Right atrium auricular region (tissue), 2 donors: ENCODE measurements around the gene KDM3B. TPM values are rescaled to one million over a fixed set of nuclear protein-coding genes. Genes with fewer than 3 reads are reported as not detected.
A peak's percentile ranks its signal among the peaks of the same experiment; 100 is the strongest.

Experiments
- DNase-seq: peaks from one replicate; pipeline ENCODE4 v3.0.0-alpha.2; 2019; ENCODE audit warnings: low spot score
- H3K27ac ChIP-seq, 2 donors: fragments of 200-600 bp; sonication (generic); 1 replicate in 1 of 2; 2 replicates in 1 of 2; pipeline ENCODE4 v1.5.1; 2016 to 2019
- H3K27me3 ChIP-seq, 2 donors: fragments of 200-600 bp; sonication (generic); one replicate each; pipeline versions ENCODE4 v1.5.1 to v1.6.0; 2017 to 2019
- H3K36me3 ChIP-seq: fragments of 200-600 bp; sonication (generic); one replicate; pipeline ENCODE4 v1.5.1; 2016
- H3K4me1 ChIP-seq, 2 donors: fragments of 200-600 bp; sonication (generic); one replicate each; pipeline versions ENCODE4 v1.5.1 to v1.6.0; 2017 to 2019
- H3K4me3 ChIP-seq, 2 donors: fragments of 200-600 bp; sonication (generic); 1 replicate in 1 of 2; 2 replicates in 1 of 2; pipeline ENCODE4 v1.5.1; 2017 to 2019; ENCODE audit warnings: mild to moderate bottlenecking in 1 of 2, moderate library complexity in 1 of 2
- H3K9me3 ChIP-seq, 2 donors: fragments of 200-600 bp; sonication (generic); one replicate each; pipeline ENCODE4 v1.5.1; 2019
- total RNA-seq, 2 donors: library from RNA; depleted of rRNA; stranded (reverse); fragments of >200 nt; gene quantifications; one replicate each; pipeline ENCODE4 v1.1.0, GENCODE V29; 2016
- TF ChIP-seq, protein P1 (sequence below), 2 donors: fragments of 200-600 bp; sonication (generic); IDR thresholded peaks; one replicate each; pipeline ENCODE4 v1.5.1; 2019; ENCODE audit warnings: antibody characterized with exemption in 2 of 2

The KDM3B gene
- total RNA-seq, 2 donors from 2014 or later, result 42.9 to 46.9 TPM

DNA sequence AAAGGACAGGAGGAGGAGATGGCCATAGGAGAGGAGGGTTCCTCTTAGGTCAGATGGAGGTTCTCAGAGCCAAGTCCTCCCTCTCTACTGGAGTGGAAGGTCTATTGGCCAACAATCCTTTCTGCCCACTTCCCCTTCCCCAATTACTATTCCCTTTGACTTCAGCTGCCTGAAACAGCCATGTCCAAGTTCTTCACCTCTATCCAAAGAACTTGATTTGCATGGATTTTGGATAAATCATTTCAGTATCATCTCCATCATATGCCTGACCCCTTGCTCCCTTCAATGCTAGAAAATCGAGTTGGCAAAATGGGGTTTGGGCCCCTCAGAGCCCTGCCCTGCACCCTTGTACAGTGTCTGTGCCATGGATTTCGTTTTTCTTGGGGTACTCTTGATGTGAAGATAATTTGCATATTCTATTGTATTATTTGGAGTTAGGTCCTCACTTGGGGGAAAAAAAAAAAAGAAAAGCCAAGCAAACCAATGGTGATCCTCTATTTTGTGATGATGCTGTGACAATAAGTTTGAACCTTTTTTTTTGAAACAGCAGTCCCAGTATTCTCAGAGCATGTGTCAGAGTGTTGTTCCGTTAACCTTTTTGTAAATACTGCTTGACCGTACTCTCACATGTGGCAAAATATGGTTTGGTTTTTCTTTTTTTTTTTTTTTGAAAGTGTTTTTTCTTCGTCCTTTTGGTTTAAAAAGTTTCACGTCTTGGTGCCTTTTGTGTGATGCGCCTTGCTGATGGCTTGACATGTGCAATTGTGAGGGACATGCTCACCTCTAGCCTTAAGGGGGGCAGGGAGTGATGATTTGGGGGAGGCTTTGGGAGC lies 115.9 kb downstream of the KDM3B start:
- peaks cover 0 to 30% of the 10 kb centered on the region in 2 donors for H3K4me1 ChIP-seq
- H3K9me3 ChIP-seq, result no peaks in the 10 kb centered on the region
- H3K4me3 ChIP-seq, result peak overlapping the region in 1 of 2 donors; percentile 73
- peak; percentile 68 for DNase-seq
- H3K27me3 ChIP-seq, result no peaks in the 10 kb centered on the region
- peaks cover 18% of the 10 kb centered on the region for H3K36me3 ChIP-seq
- no peak overlapping the region for H3K27ac ChIP-seq
- TF ChIP-seq, protein P1, sequence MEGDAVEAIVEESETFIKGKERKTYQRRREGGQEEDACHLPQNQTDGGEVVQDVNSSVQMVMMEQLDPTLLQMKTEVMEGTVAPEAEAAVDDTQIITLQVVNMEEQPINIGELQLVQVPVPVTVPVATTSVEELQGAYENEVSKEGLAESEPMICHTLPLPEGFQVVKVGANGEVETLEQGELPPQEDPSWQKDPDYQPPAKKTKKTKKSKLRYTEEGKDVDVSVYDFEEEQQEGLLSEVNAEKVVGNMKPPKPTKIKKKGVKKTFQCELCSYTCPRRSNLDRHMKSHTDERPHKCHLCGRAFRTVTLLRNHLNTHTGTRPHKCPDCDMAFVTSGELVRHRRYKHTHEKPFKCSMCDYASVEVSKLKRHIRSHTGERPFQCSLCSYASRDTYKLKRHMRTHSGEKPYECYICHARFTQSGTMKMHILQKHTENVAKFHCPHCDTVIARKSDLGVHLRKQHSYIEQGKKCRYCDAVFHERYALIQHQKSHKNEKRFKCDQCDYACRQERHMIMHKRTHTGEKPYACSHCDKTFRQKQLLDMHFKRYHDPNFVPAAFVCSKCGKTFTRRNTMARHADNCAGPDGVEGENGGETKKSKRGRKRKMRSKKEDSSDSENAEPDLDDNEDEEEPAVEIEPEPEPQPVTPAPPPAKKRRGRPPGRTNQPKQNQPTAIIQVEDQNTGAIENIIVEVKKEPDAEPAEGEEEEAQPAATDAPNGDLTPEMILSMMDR (IDR thresholded peaks at IDR 0.05), result no peak

- H3K4me1 ChIP-seq, result peaks cover 0 to 26% of the 10 kb centered on the region in 2 donors
These were observed 116.6 kb downstream of the KDM3B start for GRCh38 chr5:138468966-138469539.

GRCh38 chr5:138469540-138470321 lies 117.2 kb downstream of the KDM3B start:
- TF ChIP-seq, protein P1 (IDR thresholded peaks at IDR 0.05), result no peak
- Histone ChIP-seq H3K27me3 (no peaks in the 10 kb centered on the region), H3K9me3 (no peaks in the 10 kb centered on the region), H3K4me3 (no peak overlapping the region), H3K4me1 (peaks cover 0 to 26% of the 10 kb centered on the region in 2 donors), H3K36me3 (peaks cover 18% of the 10 kb centered on the region), H3K27ac (no peak overlapping the region)
- peak; percentile 83 for DNase-seq

More at GRCh38 chr5:138468966-138469539, 116.6 kb downstream of the KDM3B start:
- no peak overlapping the region for H3K4me3 ChIP-seq
- H3K36me3 ChIP-seq, result peaks cover 18% of the 10 kb centered on the region
- no peak overlapping the region for H3K27ac ChIP-seq
- TF ChIP-seq, protein P1 (IDR thresholded peaks at IDR 0.05), result no peak
- no peaks in the 10 kb centered on the region for H3K9me3 ChIP-seq
- H3K27me3 ChIP-seq, result no peaks in the 10 kb centered on the region
- DNase-seq, result no peak

DNA sequence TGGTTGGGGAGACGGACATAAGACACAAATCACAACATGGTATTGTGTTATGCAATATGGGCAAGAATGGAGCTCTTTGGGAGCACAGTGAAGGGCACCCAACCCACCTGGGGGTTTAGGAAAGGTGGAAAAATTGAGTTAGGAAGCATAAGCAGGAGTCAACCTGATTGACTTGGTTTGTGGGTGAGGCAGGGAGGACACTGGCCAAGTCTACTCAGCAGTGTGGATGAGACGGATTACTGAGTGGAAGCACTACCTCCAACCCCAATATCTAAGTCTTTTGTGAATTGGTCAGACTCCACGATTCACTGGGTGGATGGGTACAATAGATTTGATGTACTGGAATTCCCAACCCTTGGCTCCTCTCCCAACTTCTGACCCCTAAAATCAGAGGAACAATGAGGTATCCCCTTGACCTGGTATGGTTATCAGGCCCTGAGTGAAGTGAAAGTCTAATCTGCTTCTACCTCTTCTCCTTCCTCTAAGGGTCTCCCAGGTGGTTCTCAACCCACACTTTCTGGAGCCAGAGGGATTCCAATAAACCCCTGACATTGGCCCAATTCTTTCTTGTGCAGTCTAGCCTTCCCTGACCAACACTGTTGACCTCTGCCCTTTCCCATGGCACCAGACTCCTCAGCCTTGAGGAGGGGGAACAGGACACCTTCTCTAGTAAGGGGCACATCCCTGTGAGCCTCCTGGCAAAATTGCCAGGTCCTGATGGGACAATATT lies 118.0 kb downstream of the KDM3B start:
- TF ChIP-seq, protein P1 (IDR thresholded peaks at IDR 0.05), result no peak
- Histone ChIP-seq H3K4me1 (peaks cover 0 to 26% of the 10 kb centered on the region in 2 donors), H3K4me3 (no peak overlapping the region), H3K27ac (no peak overlapping the region), H3K36me3 (peaks cover 18% of the 10 kb centered on the region), H3K9me3 (no peaks in the 10 kb centered on the region), H3K27me3 (no peaks in the 10 kb centered on the region)
- DNase-seq, result no peak

DNA sequence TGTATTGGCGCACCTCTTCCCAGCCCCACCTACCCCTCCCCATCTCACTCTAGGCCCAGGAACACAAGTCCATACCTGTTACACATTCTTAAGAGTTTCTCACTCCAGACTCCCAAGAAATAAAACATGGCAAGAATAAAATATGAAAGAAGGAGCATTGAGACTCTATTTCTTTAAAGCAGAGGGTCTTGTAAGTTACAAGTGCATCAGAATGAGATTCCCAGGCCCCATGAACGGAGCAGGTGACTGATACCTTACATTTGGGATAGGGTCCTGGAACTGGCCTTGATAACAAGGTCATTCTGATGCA lies 118.5 kb downstream of the KDM3B start:
- H3K36me3 ChIP-seq, result peaks cover 18% of the 10 kb centered on the region
- H3K4me3 ChIP-seq, result no peak overlapping the region
- TF ChIP-seq, protein P1 (IDR thresholded peaks at IDR 0.05), result no peak
- DNase-seq, result no peak
- no peaks in the 10 kb centered on the region for H3K9me3 ChIP-seq
- H3K27me3 ChIP-seq, result no peaks in the 10 kb centered on the region
- H3K4me1 ChIP-seq, result peaks cover 0 to 22% of the 10 kb centered on the region in 2 donors
- H3K27ac ChIP-seq, result no peak overlapping the region
